Measurements from ENCODE around the gene CAMK1D. TPM values are rescaled to one million over a fixed set of nuclear protein-coding genes. Genes with fewer than 3 reads are reported as not detected.

CAMK1D gene
- total RNA-seq, 6 experiments from 2014 or later: 0.34 to 1.4 (median 0.43) TPM

DNA sequence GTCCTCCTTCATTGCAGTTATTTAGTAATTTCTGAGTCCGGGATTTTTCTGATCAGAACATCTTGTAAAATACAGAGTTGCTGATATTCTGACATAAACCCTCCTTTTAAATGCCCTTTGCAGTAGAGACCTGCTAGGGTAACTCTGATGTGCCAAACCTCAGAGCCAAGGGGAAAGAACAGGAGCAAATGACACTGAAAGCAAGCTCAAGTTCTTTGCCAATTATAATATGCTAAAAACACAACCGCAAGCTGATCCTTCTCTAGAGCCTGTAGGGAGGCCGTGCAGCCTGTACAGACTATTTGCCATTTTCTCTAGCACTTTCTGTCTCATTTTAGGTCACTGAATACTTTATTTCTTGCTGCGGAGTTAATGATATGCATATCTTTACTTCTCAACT is 240.4 kb downstream of the CAMK1D start:
- no peak for DNase-seq
- H3K27me3 Mint-ChIP-seq (ENCODE audit: insufficient read depth): peaks cover 10% of the 10 kb centered on the region
- H3K4me3 Mint-ChIP-seq: no peak overlapping the region
- H3K27ac Mint-ChIP-seq: no peak overlapping the region
- no peak for TF ChIP-seq CTCF (IDR thresholded peaks at IDR 0.05)
- no peaks in the 10 kb centered on the region for H3K36me3 Mint-ChIP-seq (ENCODE audit: low read depth)
- H3K4me1 Mint-ChIP-seq (ENCODE audit: low read depth): no peaks in the 10 kb centered on the region
- no peaks in the 10 kb centered on the region; the same call in 1 of the 2 replicates for H3K9me3 Mint-ChIP-seq

DNA sequence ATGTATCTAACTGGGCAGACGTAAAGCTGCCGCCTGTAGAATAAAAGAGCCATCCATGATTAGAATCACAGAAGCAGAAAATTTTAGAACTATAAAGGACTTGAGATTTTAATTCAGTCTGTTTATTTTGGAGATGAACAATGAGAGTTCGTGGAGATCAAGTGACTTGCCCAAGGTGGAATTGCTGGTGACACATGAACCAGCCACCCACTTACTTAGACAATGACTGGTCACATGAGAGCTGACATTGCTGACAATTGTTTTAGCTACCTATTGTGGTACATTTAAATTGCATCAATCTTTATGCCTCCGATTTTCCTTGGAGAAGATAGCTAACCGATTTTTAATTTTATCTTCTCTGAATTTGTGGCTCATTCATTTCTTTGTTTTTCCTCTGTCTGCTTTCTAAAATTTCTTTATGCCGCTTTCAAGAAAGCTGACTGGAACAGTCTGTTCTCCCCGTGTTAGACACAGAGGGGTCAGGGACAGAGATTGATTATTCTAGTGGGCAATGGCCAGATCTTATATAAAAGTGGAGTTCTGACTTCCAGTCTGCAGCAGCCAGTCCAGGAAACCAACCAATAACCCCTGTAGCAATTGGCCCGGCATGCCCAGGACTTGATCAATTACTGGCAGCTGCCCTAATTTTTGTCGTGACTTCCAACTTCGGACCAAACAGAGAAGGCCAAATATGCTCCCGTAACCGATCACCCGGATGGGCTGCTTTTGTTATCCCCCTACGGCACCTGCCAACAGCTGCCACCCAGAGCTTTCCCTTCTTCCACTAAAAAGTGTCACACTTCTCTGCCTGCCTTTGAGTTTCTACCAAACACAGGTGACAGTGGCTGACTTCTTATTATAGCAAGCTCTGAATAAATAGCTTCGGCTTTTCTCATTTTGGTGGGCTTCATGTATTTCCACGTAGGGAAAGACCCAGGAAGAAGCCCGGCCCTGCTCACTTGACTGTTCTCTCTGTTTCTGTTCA is 241.6 kb downstream of the CAMK1D start:
- Mint-ChIP-seq H3K4me1 (ENCODE audit: low read depth) (no peaks in the 10 kb centered on the region), H3K27me3 (ENCODE audit: insufficient read depth) (peaks cover 11% of the 10 kb centered on the region), H3K36me3 (ENCODE audit: low read depth) (0 out of 2 replicates have a peak, but pooled peaks cover 4% of the 10 kb centered on the region), H3K9me3 (no peaks in the 10 kb centered on the region; the same call in 1 of the 2 replicates), H3K4me3 (no peak overlapping the region), H3K27ac (no peak overlapping the region)
- no peak for DNase-seq
- TF ChIP-seq CTCF (IDR thresholded peaks at IDR 0.05): no peak

- no peak overlapping the region for H3K4me3 Mint-ChIP-seq
- no peak overlapping the region for H3K27ac Mint-ChIP-seq
- H3K9me3 Mint-ChIP-seq: no peaks in the 10 kb centered on the region; the same call in 1 of the 2 replicates
- H3K27me3 Mint-ChIP-seq (ENCODE audit: insufficient read depth): peaks cover 11% of the 10 kb centered on the region
- DNase-seq: no peak
- H3K36me3 Mint-ChIP-seq (ENCODE audit: low read depth): 0 out of 2 replicates have a peak, but pooled peaks cover 4% of the 10 kb centered on the region
- no peaks in the 10 kb centered on the region for H3K4me1 Mint-ChIP-seq (ENCODE audit: low read depth)
- TF ChIP-seq CTCF (IDR thresholded peaks at IDR 0.05): no peak
Measured at GRCh38 chr10:12592967-12593366, 243.6 kb downstream of the CAMK1D start.

- H3K4me1 Mint-ChIP-seq (ENCODE audit: low read depth): no peaks in the 10 kb centered on the region
- H3K27ac Mint-ChIP-seq: no peak overlapping the region
- TF ChIP-seq CTCF (IDR thresholded peaks at IDR 0.05): no peak
- peaks cover 4% of the 10 kb centered on the region; the same call in 1 of the 2 replicates for H3K36me3 Mint-ChIP-seq (ENCODE audit: low read depth)
- DNase-seq: no peak
- H3K9me3 Mint-ChIP-seq: peaks cover 8% of the 10 kb centered on the region; the same call in 1 of the 2 replicates
- no peak overlapping the region for H3K4me3 Mint-ChIP-seq
- peaks cover 10% of the 10 kb centered on the region for H3K27me3 Mint-ChIP-seq (ENCODE audit: insufficient read depth)
Measured at GRCh38 chr10:12594448-12594944, 245.1 kb downstream of the CAMK1D start.

DNA sequence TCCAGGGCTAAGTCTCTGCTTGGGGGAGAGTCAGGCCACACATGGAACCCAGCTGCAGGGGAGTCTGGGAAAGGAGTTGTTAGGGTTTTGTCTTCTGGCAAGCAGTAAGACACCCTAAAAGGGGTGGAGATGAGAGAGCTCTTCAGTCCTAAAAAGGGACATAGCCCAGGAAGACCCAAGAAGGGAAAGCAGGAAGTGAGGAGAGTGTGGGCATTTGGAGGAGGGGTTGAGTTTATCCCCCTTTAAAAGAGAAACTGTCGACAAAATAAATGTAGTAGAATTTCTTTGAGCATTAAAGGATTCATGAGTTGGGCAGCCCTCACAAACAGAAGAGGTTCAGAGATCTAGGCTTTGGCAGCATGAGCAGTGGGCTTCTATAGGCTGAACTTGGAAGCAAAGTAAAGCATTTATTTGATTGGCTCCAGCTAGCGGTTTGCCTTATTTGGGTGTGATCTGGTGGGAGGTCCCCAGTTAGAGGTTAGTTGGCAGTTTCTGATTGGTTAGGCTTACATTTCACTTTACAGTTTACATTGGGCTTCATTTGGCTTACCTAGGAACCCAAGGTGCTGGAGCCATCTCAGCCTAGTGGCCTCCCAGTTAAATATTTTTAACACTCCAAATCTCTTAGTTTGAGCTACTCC is 246.7 kb downstream of the CAMK1D start:
- no peak overlapping the region for H3K4me3 Mint-ChIP-seq
- H3K9me3 Mint-ChIP-seq: peaks cover 13% of the 10 kb centered on the region; the same call in 1 of the 2 replicates
- H3K36me3 Mint-ChIP-seq (ENCODE audit: low read depth): peaks cover 4% of the 10 kb centered on the region; the same call in 1 of the 2 replicates
- no peaks in the 10 kb centered on the region for H3K4me1 Mint-ChIP-seq (ENCODE audit: low read depth)
- peaks cover 8% of the 10 kb centered on the region for H3K27me3 Mint-ChIP-seq (ENCODE audit: insufficient read depth)
- no peak for DNase-seq
- no peak overlapping the region for H3K27ac Mint-ChIP-seq
- no peak for TF ChIP-seq CTCF (IDR thresholded peaks at IDR 0.05)
